Neural cell (in vitro differentiated cells): ENCODE data around the gene LRRC73.

Experiments used
- EP300 ChIP-seq: fragments of 450-650 bp; conservative IDR thresholded peaks from 2 replicates; pipeline ENCODE4 v1.6.1; 2014; ENCODE audit warnings: antibody characterized with exemption, mild to moderate bottlenecking, moderate library complexity; ENCODE audit not compliant: poor library complexity, severe bottlenecking
- POLR2AphosphoS5 ChIP-seq: IDR thresholded peaks from 2 replicates; pipeline ENCODE4 v1.6.1; 2012
- SMC3 ChIP-seq: fragments of 450-650 bp; conservative IDR thresholded peaks from 2 replicates; pipeline ENCODE4 v1.6.1; 2014; ENCODE audit warnings: antibody characterized with exemption, mild to moderate bottlenecking, moderate library complexity; ENCODE audit not compliant: poor library complexity
- TF ChIP-seq, protein P1 (sequence below): fragments of 450-650 bp; IDR thresholded peaks from 2 replicates; pipeline ENCODE4 v1.5.1; 2014; ENCODE audit warnings: antibody characterized with exemption, mild to moderate bottlenecking, moderate library complexity; ENCODE audit not compliant: poor library complexity, severe bottlenecking

DNA sequence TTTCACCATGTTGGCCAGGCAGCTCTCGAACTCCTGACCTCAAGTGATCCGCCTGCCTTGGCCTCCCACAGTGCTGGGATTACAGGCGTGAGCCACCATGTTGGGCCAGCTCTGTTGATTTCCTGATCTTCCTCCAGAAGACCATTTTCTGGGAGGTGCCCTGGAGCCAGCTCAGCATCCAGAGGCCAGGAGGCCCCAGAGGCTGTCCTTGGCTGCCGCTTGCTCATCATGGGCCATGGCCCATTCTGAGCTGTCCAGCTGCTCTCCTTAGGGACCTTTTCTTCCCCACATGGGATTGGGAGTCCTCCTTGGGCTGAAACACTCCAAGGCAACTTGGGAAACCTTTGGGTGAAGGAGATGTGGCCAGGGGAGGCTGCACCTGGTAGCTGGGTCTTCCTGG is 15.4 kb downstream of the LRRC73 start:
- TF ChIP-seq, protein P1, sequence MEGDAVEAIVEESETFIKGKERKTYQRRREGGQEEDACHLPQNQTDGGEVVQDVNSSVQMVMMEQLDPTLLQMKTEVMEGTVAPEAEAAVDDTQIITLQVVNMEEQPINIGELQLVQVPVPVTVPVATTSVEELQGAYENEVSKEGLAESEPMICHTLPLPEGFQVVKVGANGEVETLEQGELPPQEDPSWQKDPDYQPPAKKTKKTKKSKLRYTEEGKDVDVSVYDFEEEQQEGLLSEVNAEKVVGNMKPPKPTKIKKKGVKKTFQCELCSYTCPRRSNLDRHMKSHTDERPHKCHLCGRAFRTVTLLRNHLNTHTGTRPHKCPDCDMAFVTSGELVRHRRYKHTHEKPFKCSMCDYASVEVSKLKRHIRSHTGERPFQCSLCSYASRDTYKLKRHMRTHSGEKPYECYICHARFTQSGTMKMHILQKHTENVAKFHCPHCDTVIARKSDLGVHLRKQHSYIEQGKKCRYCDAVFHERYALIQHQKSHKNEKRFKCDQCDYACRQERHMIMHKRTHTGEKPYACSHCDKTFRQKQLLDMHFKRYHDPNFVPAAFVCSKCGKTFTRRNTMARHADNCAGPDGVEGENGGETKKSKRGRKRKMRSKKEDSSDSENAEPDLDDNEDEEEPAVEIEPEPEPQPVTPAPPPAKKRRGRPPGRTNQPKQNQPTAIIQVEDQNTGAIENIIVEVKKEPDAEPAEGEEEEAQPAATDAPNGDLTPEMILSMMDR: no peak
- TF ChIP-seq POLR2AphosphoS5 (no peak), SMC3 (no peak), EP300 (no peak)
